HepG2 (cell line): ENCODE data around the gene LTK.

Experiments
- CTCF ChIP-seq: sonication (generic); formaldehyde crosslinking; IDR thresholded peaks from 2 replicates; pipeline ENCODE4 v1.5.0; 2020; ENCODE audit warnings: mild to moderate bottlenecking, missing genetic modification reagents, moderate library complexity
- POLR2A ChIP-seq, 2 experiments: IDR thresholded peaks; 2 replicates each; pipeline ENCODE4 v1.6.1; 2011; ENCODE audit warnings: low read depth in 2 of 2, low read length in 2 of 2, mild to moderate bottlenecking in 1 of 2, moderate library complexity in 1 of 2; ENCODE audit not compliant: insufficient read depth in 1 of 2
- SP1 ChIP-seq, 2 experiments: fragments of 450-650 bp in 1 of 2; sonication (generic) in 1 of 2; formaldehyde crosslinking in 1 of 2; IDR thresholded peaks; 2 replicates each; pipeline versions ENCODE4 v1.4.0 to v1.6.1; 2016 to 2020; ENCODE audit warnings: missing genetic modification reagents in 1 of 2
- TBL1XR1 ChIP-seq: fragments of 150-350 bp; IDR thresholded peaks from 2 replicates; pipeline ENCODE4 v1.6.1; 2014; ENCODE audit warnings: borderline replicate concordance, low read length; ENCODE audit not compliant: partially characterized antibody
- ZFP90 ChIP-seq: sonication (generic); formaldehyde crosslinking; IDR thresholded peaks from 2 replicates; pipeline ENCODE4 v1.8.0; 2022; ENCODE audit warnings: missing genetic modification reagents, mild to moderate bottlenecking, inconsistent platforms, borderline replicate concordance
- ZNF24 ChIP-seq: fragments of 450-650 bp; IDR thresholded peaks from 2 replicates; pipeline ENCODE4 v1.6.1; 2017; ENCODE audit warnings: antibody characterized with exemption, mild to moderate bottlenecking
- ZNF749 ChIP-seq: sonication (generic); formaldehyde crosslinking; IDR thresholded peaks from 2 replicates; pipeline ENCODE4 v1.8.0; 2022; ENCODE audit warnings: mild to moderate bottlenecking, missing genetic modification reagents, moderate library complexity, borderline replicate concordance
- TF ChIP-seq, protein P1 (sequence below), 2 experiments: sonication (generic) in 1 of 2; formaldehyde crosslinking in 1 of 2; IDR thresholded peaks; 2 replicates each; pipeline versions ENCODE4 v1.5.1 to v1.6.1; 2011 to 2020; ENCODE audit warnings: borderline replicate concordance in 1 of 2, low read depth in 1 of 2, low read length in 1 of 2, mild to moderate bottlenecking in 1 of 2, missing genetic modification reagents in 1 of 2, moderate library complexity in 1 of 2

- TF ChIP-seq TBL1XR1 = no peak
- TF ChIP-seq POLR2A (IDR thresholded peaks at IDR 0.05; ENCODE audit: insufficient read depth in 1 of 2, low read depth in 2 of 2, low read length in 2 of 2) = no peak
- TF ChIP-seq ZNF749 (CRISPR knock-in tag) = no peak
- no peak for TF ChIP-seq SP1 (IDR thresholded peaks at IDR 0.05)
- TF ChIP-seq SP1 (CRISPR knock-in tag; IDR thresholded peaks at IDR 0.05) = no peak
- no peak for TF ChIP-seq CTCF (CRISPR knock-in tag)
- TF ChIP-seq, protein P1, sequence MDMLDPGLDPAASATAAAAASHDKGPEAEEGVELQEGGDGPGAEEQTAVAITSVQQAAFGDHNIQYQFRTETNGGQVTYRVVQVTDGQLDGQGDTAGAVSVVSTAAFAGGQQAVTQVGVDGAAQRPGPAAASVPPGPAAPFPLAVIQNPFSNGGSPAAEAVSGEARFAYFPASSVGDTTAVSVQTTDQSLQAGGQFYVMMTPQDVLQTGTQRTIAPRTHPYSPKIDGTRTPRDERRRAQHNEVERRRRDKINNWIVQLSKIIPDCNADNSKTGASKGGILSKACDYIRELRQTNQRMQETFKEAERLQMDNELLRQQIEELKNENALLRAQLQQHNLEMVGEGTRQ (IDR thresholded peaks at IDR 0.05; ENCODE audit: low read depth, low read length) = no peak
- TF ChIP-seq, protein P1 (CRISPR knock-in tag; IDR thresholded peaks at IDR 0.05; ENCODE audit: borderline replicate concordance) = no peak
- TF ChIP-seq ZNF24 = no peak
- TF ChIP-seq ZFP90 (CRISPR knock-in tag) = no peak
Observed at GRCh38 chr15:41462084-41462795, 51.4 kb downstream of the LTK start.
